ENCODE results near the gene TSN.

- TF ChIP-seq CTCF (IDR thresholded peaks at IDR 0.05) (no peak), STAT6 (CRISPR knock-in tag; conservative IDR thresholded peaks at IDR 0.05; ENCODE audit: low read depth) (no peak), ESRRA (CRISPR knock-in tag; IDR thresholded peaks at IDR 0.05; ENCODE audit: borderline replicate concordance) (no peak), IRF2 (CRISPR knock-in tag; IDR thresholded peaks at IDR 0.05; ENCODE audit: borderline replicate concordance, low read depth) (no peak), CREM (CRISPR knock-in tag; IDR thresholded peaks at IDR 0.05) (no peak; the same call in 1 of the 2 replicates), USF1 (CRISPR knock-in tag; IDR thresholded peaks at IDR 0.05) (no peak), CREB1 (CRISPR knock-in tag; IDR thresholded peaks at IDR 0.05) (no peak)
These were observed 18.8 kb upstream of the TSN start, which contains the start of gene NIFK for GRCh38 chr2:121736462-121737336.

Data from WTC11 (cell line).